Left ventricle myocardium superior (tissue), 1 donor: ENCODE data around the gene AGAP1. TPM values are rescaled to one million over a fixed set of nuclear protein-coding genes. Genes with fewer than 3 reads are reported as not detected.

Experiments
- ATAC-seq: fragments of 200-7000 bp; cut with Tn5 transposase; one replicate; pipeline ENCODE4 v1.9.1; 2020; ENCODE audit warnings: mild to moderate bottlenecking, moderate library complexity
- DNase-seq: peaks from one replicate; pipeline ENCODE4 v3.0.0-alpha.2; 2020
- intact Hi-C: fragments of 100-400 bp; cut with micrococcal nuclease; formaldehyde crosslinking; loops from one replicate; pipeline ENCODE4 v1.11.0; 2022
- long read RNA-seq: library from polyadenylated mRNA; unstranded; transcript quantifications from one replicate; pipeline ENCODE4 v2.0.0, GENCODE V29; 2021
- total RNA-seq: library from RNA; stranded (reverse); fragmentation: NEBNext Ultra II Directional; extraction: Animal tissue kit (Norgen Biotek cat#: 25700); gene quantifications from one replicate; pipeline ENCODE4 v1.2.1, GENCODE V29; 2021
- donor health status: DM: no; HTN: yes; CAD: no; lungs with severe emphysema.

Gene AGAP1
- total RNA-seq = 22.3 TPM
- long read RNA-seq, partial matches to known transcripts = 7 of 21 reads
- long read RNA-seq, other reads (novel, unspliced or antisense) = 14 of 21 reads

DNA sequence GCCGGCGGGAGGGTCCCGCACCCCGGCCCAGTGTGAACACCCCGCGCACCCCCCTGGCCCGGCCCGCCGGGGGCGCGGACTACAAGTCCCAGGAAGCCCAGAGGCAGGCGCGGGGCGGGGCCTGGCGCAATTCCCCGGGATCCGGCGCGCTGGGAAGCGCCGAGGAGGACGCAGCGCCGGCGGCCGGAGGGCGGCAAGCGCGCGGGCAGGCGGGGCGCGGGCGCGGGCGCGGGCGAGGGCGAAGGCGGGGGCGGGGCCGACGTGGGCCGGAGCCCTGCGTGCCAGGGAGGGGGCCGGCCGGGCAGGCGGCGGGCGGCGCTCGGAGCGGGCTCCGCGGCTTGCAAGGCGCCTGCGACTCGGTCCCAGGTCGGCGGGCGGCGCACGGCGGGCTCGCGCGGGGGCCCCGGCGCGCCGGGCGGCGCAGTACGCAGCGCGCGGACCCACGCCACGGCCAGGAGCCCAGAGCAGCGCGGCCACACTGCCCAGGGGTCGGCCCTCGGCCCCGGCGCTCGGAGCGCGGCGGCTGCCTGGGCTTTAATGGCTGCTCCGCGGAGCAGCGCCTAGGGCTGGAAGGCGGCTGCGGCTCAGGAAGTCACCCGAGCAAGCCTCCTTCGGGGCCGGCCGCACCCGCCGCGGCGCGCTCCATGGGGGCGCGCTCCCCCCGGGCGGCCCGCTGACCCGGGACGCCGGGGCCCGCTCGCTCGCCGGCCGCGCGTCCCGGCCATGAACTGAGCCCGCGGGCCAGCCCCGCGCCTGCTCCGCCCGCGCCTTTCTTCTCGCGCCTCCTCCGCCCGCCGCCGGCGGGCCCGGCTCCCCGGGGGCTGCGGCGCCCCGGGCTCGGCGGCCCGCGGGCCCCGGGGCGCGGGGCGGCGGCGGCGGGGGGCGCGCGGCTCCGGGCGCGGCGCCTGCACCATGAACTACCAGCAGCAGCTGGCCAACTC is at the start of gene AGAP1:
Gene AGAP1 (plus strand): TSS at position 269 of the 941 bp plus-strand sequence.
- intact Hi-C loops = no loop called here
- ATAC-seq (peak; percentile 92), DNase-seq (peak; percentile 96)

DNA sequence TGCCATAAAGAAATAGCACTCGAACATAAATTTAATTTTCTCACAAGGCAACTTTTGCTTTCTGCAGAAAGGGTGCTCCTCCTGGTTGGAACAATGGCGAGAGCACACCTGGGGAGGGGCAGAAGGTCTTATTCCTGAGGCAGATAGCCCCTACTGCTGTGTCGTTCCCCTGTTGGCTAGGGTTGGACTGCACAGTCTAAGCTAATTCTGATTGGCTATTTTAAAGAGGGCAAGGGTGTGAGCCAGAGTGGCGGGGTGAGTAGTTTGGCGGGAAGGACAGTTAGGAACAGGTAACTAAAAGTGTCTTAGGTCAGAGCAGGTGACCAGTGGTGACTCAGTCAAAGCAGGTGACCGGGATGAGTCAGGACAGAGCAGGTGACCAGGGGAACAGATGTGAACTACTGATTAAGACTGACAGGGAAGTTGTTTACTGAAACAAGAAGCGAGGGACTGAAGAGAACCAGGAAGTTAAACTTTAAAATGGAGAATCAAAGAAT is 49.7 kb upstream of the AGAP1 start:
- intact Hi-C loops = no loop called here
- ATAC-seq = no peak

DNA sequence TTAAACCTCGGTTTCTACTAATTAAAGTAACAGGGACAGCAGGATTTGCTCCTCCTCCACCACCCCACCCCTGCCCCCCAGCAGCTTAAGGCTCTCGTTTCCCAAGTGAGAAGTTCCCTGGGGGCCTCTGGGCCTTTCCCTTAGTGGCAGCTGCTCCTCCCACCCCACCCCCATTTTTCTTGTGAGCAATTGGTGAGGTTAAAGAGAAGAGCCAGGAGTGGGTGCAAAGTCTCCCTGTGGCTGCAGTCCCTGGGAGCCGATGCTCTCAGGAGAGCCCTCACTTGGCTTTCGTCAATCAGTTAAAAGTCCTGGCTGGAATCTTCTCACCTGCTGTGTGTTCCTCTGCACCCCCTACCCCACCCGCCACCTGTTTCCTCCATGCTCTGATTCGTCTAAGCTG is 48.7 kb upstream of the AGAP1 start:
- no peak for ATAC-seq

More for the DNA sequence above, 49.7 kb upstream of the AGAP1 start:
- no peak for DNase-seq

DNA sequence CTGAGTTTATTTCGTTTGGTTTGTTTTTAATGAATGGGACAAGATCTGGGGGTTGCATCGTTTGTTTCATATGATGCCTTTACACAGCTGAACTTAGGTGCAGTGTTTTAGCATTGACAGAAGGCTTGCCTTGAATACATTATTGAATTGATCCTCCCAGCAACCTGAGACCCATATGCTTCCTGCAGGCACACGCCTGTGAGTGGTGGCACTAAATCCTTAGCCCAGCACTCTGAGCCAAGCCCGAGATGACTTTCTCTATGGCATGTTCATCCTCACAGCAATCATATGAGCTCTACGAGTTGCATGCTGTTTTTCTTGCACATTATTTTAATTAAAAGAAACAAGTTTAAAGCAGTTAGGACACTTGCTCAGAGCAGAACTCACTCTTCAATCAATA is 47.8 kb upstream of the AGAP1 start:
- intact Hi-C loops = no loop called here
- DNase-seq = no peak
- no peak for ATAC-seq

More for the DNA sequence above, 48.7 kb upstream of the AGAP1 start:
- DNase-seq = no peak
- intact Hi-C loops = no loop called here

DNA sequence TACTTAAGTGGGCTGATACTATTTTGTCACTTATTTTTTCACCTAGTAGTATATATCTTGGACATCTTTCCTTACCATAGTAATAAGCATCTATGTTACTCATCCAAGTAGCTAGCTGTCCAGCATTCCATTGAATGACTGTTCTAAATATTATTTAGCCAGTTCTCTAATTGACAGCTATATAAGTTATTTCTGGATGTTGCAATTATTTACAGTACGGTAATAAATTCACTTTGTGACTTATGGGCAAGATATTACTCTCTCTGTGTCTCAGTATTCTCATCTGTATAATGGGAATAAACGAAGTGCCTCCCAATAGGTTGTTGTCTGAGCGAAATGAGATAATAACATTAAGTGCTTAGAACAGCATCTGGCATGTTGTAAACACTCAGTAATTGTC is 46.6 kb upstream of the AGAP1 start:
- ATAC-seq = no peak
- no peak for DNase-seq
- intact Hi-C loops = no loop called here

DNA sequence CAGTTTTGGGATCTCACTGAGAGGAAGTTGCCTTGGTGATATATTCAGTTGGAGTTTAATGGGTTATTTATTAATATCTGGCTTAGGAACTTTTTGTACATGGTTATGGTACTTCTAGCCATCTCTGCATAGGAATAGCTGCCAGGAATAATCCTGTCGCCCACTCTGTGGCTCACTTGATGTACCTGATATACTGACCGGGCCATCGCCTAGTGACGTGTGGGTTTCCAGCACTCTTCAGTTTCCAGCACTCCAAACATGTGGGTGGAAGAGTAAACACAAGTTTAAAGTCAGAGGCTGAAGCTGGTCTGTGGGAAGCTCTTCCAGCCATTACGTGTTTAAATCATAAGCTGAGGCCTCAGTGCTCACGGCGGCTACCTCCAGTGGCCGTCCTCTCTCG is 44.3 kb upstream of the AGAP1 start:
- ATAC-seq (no peak), DNase-seq (no peak)
- intact Hi-C loops = no loop called here

DNA sequence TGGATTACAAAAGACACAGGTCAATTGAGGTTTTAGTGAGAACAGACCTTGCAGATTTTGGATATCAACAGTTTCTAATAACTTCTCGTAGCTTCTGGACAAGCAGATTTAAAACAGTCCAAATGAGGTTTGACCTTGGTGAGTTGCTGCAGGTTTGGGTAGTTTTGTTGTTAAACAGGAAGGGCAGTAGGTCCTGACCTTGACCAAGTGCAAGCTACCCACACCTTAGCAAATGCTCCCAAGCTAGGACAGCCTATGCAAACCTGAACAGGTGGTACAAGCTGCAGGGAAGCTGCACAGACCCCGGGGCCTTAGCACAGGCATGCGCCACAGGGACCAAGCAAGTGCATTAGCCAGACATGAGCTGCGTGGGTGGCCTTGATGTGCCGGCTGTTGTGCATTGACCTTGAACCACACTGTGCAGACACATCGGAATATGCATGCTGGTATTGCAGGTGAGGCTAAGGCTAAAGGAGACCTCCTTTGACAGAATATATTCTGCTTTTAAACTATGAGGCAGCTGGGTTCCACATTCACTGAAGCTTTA is 40.2 kb upstream of the AGAP1 start:
- ATAC-seq = no peak
- no peak for DNase-seq
- intact Hi-C loops = no loop called here

DNA sequence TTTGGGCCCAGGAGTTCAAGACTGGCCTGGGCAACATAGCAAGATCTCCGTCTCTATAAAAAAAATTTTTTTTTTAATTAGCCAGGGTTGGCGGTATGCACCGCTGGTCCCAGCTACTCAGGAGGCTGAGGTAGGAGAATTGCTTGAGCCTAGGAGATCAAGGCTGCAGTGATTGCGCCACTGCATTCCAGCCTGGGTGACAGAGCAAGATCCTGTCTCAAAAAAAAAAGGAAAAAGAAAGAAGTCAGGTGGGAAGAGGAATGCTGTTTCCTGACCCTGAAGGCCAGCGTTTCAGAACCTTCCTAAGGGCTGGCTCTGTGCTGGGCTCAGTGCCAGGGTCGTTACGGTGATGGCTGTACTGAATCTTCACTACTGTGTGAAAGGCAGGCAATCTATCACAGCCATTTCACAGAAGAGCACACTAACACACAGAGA is 35.0 kb upstream of the AGAP1 start:
- DNase-seq = peak; percentile 50
- intact Hi-C loops = no loop called here
- peak; percentile 29 for ATAC-seq

DNA sequence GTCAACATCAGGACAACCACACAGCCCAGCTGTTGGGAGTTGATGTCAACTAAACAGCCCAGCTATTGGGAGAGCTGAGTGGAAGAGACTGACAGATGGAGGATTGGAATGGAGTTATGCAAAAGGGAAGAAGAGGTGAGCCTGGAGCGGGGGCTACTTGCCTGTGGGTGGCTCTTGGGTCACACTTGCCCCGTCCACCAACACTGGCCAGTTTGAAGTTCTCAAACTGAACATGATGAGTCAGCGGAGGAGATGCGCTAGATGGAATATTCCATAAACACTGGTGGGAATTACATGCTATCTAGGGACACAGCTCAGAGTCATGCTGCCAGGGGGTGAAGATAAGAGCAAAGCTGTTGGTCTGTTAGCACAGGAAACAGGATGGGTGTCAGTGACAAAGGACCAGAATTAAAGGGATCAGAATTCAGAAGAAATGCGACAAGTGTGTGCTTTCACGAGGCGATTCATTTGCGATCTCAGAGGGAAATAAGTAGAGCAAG is 33.2 kb upstream of the AGAP1 start:
- intact Hi-C loops = no loop called here
- no peak for DNase-seq
- no peak for ATAC-seq

DNA sequence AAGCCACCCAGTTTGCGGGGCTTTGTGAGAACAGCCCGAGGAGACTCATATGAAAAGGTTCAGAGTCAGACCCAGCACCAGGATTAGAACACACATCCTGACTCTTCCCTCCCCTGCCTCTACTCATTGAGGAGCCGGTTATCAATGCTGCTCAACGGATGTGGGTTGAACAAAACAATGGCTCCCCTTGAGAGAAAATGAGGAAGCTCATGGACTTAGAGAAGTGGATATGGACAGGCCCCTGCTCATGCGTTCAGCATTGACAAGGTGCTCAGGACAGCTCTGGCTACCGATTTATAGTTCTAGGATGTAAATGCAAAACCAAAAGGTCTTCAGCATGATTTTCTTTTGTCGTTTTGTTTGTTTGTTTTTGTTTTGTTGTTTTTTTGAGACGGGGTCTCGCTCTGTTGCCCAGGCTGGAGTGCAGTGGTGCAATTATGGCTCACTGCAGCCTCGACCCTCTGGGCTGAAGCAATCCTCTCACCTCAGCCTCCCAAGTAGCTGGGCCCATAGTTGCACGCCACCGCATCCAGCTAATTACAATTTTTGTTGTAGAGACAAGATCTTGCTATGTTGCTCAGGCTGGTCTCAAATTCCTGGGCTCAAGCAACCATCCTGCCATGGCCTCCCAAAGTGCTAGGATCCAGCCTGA is 32.0 kb upstream of the AGAP1 start:
- no peak for ATAC-seq
- intact Hi-C loops = no loop called here
- DNase-seq = no peak

DNA sequence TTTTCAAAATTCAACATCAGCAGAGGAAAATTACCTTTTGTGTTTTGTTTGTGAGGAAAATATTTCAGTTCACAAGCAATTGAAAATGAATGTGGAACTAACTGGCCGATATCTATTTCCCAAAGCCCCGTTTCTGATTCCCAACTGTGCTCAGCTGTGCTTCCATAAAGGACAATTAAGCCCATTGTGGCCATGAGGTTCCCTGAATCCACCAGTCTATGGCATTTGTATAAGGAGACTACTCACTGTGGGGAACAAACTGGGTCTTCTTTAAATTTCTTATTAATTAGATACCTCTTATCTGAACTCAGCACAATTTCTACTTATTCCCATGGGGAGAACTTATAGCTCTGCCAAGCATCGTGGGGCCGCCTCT is 31.4 kb upstream of the AGAP1 start:
- intact Hi-C loops = no loop called here
- no peak for DNase-seq
- no peak for ATAC-seq

DNA sequence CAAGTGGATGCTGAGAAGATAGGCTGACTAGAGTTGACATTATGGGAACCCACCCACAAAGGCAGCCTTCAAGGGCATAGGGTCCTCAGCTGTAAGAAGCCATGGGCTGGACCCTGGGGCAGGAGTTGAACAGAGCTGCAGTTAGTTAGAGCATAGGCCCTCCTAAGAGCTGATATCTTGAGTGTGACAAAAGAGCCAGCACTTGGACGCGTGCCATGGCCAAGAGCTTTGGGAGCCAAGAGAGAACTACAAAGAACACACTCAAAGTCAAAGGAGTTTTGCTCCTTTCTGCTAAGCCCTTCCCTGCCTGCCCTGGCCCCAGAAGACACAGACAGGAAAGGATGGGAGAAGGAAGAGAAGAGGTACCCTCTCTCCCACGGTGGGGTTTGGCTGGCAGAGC is 29.9 kb upstream of the AGAP1 start:
- intact Hi-C loops = no loop called here
- DNase-seq (peak; percentile 84), ATAC-seq (peak; percentile 91)

DNA sequence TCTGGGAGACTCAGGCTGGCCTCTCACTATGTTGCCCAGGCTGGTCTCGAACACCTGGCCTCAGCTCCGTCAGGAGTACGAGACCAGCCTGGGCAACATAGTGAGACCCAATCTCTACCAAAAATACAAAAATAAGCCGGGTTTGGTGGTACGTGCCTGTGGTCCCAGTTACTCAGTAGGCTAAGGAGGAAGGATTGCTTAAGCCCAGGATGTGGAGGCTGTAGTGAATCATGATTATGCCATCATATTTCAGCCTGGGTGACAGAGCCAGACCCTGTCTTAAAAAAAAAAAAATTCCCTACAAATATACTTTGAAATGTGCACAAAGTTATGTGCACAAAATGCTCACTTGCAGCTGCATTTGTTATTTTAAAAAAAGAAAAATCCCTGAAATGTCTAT is 26.3 kb upstream of the AGAP1 start:
- no peak for DNase-seq
- intact Hi-C loops = no loop called here
- ATAC-seq = no peak

DNA sequence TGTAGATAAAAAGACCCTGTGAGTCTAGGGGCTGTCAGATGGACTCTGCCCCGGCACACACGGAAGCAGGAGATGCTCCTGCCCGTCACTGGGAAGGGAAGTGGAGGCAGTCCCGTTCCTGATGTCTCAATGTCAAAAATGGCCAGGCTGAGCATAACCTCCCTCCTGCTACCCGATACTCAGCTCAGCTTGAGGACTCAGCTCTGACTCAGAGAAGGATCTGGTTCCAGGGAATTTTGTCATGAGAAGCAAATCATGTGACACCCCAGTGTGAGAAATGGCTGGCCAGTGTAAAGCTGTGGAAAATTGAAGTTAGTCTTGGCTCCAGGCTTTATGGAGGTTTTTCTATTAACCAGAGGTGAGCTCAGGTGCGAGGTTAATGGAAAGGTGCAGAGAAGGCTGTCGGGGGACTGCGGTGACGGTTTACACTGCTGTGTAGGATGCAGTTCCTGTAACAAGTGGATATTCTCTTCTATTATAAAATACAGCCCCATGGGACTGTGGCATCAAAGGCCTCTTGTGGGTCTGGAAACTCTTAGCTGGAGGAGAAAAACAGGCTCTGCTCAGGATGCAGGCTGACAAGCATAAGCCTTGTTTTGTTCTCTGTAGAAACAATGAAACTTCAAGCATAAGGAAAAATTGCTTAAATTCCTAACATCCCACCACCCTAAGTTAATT is 24.7 kb upstream of the AGAP1 start:
- intact Hi-C loops = no loop called here
- ATAC-seq (peak; percentile 84), DNase-seq (no peak)

DNA sequence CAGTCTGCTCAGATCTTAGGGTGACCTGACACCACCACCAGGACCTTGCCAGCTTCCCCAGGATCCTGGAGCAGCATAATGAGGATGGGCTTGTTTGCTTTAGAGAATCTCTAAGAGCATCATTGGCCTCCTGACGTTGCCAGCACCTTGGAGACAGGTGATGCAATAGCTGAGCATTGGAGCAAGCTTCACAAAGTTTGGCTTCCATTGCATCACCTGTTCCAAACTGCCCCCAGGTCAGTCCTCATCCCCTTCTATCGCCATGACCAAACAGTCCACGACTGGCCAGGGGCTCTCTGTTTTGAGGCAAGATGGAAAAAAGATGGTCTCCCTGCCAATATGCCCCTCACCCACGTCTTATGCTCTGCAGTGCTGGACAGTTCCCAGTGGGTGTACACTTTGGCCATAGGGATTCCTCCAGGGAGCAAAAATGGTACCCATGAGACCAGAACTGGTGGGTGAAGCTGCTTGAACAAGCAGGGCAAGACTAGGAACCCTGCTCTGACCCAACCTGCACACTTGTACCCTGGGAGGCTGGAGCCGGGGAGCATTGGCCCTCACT is 22.6 kb upstream of the AGAP1 start:
- intact Hi-C loops = no loop called here
- ATAC-seq = no peak
- DNase-seq = no peak

DNA sequence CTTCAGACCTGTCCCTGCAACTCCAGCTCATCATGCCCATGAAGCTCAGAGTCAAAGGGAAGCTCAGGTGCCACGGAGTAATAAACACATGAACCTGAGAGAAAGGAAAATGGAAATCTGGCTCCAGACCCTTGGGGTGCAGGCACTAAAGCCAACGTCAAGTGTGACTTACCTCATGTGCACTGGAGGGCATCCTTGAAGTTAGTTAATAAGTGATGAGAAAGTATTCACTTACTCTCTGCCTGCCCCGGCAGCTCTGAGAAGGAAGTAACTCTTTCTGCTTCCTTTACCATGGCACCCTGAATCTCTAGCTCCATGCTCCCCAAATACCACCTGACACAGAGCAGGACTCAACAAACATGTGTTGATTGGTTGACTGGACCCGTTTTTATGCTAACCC is 21.4 kb upstream of the AGAP1 start:
- ATAC-seq (no peak), DNase-seq (no peak)
- intact Hi-C loops = no loop called here

DNA sequence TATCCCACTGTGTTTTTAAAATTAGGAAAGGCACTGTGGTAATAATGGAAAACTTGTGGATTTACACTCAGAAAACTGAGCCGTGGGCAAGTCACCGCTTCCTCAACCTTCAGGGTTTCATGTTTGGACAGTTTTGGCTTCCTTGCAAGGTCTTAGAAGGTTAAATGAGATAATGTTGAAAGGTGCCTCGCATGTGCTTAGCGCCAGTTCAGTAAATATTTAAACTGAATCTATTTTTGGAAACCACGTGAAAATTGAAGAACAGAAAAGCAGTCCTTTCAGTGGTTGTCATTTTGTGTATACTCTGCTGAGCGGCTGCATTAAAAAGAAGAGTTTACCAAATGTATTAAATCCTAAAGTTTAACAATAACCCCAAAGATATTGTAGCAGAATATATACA is 15.2 kb upstream of the AGAP1 start:
- ATAC-seq = no peak
- intact Hi-C loops = no loop called here
- no peak for DNase-seq

DNA sequence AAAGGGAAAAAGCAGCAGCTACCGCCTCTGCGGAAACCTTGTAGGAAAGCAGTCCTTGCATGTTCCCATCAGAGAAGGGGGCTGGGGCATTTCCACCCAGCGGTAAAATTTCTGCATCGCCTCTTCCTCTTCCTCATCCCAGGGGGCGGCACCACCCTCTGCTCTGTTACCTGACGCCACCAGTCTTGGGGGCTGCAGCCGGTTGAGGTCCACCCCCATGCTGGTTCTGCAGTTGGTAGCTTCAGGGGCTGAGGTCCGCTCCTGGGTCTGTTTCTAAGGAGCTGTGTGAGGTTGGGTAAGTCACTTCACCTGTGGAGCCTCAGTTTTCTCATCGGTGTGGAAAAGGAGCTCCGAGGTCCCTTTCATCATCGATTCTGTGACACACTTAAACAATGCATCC is 14.2 kb upstream of the AGAP1 start:
- DNase-seq (no peak), ATAC-seq (no peak)
- intact Hi-C loops = no loop called here

DNA sequence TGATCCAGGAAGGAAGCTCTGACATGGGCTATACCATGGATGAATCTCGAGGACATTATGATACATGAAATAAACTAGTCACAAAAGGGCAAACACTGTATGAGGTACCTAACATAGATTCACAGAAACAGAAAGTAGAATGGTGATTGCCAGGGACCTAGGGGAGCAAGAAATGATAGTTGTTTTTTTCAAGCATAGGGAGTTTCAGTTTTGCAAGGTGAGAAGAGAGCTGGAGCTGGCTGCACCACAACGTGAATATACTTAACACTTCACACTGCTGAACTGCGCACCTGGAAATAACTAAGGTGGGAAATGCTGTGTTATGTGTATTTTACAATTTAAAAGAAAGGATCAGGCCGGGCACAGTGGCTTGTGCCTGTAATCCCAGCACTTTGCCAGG is 13.2 kb upstream of the AGAP1 start:
- ATAC-seq (no peak), DNase-seq (no peak)
- intact Hi-C loops = no loop called here
